ENCODE data around the gene TKT.

DNA sequence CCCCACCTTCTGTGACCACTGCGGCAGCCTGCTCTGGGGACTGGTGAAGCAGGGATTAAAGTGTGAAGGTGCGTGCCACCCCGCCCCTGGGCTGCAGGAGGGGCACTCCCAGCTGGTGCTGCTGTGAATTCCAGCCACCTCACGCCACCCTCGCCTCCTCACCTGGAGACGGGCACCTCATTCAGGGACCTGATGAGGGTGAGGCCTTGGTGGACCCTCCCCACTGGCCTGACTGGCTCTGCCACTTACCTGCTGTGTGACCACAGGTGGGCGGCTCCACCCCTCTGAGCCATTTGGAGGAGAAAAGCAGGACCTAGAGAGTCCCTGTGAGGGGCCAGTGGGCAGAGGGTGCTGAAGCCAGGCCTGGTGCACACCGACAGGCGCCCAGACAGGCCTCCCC lies 72.3 kb downstream of the TKT start:
- TF ChIP-seq, protein P1, sequence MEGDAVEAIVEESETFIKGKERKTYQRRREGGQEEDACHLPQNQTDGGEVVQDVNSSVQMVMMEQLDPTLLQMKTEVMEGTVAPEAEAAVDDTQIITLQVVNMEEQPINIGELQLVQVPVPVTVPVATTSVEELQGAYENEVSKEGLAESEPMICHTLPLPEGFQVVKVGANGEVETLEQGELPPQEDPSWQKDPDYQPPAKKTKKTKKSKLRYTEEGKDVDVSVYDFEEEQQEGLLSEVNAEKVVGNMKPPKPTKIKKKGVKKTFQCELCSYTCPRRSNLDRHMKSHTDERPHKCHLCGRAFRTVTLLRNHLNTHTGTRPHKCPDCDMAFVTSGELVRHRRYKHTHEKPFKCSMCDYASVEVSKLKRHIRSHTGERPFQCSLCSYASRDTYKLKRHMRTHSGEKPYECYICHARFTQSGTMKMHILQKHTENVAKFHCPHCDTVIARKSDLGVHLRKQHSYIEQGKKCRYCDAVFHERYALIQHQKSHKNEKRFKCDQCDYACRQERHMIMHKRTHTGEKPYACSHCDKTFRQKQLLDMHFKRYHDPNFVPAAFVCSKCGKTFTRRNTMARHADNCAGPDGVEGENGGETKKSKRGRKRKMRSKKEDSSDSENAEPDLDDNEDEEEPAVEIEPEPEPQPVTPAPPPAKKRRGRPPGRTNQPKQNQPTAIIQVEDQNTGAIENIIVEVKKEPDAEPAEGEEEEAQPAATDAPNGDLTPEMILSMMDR (conservative IDR thresholded peaks at IDR 0.05; ENCODE audit: low read depth, low read length): no peak
- TF ChIP-seq BHLHE40 (IDR thresholded peaks at IDR 0.05; ENCODE audit: low read depth, low read length) (no peak), MAFK (IDR thresholded peaks at IDR 0.05; ENCODE audit: low read depth, low read length) (no peak)
- TF ChIP-seq, protein P2, sequence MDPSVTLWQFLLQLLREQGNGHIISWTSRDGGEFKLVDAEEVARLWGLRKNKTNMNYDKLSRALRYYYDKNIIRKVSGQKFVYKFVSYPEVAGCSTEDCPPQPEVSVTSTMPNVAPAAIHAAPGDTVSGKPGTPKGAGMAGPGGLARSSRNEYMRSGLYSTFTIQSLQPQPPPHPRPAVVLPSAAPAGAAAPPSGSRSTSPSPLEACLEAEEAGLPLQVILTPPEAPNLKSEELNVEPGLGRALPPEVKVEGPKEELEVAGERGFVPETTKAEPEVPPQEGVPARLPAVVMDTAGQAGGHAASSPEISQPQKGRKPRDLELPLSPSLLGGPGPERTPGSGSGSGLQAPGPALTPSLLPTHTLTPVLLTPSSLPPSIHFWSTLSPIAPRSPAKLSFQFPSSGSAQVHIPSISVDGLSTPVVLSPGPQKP (IDR thresholded peaks at IDR 0.05; ENCODE audit: borderline replicate concordance, low read depth, low read length): no peak
- TF ChIP-seq, protein P3, sequence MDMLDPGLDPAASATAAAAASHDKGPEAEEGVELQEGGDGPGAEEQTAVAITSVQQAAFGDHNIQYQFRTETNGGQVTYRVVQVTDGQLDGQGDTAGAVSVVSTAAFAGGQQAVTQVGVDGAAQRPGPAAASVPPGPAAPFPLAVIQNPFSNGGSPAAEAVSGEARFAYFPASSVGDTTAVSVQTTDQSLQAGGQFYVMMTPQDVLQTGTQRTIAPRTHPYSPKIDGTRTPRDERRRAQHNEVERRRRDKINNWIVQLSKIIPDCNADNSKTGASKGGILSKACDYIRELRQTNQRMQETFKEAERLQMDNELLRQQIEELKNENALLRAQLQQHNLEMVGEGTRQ (IDR thresholded peaks at IDR 0.05; ENCODE audit: low read depth, low read length): no peak

Measured in IMR-90 (cell line).